Hepatocyte (in vitro differentiated cells): ENCODE data around the gene ST6GALNAC4. TPM values are rescaled to one million over a fixed set of nuclear protein-coding genes. Genes with fewer than 3 reads are reported as not detected.
A peak's percentile ranks its signal among the peaks of the same experiment; 100 is the strongest.

ENCODE experiments used
- DNase-seq: peaks from one replicate; pipeline ENCODE4 v3.0.0-alpha.2; 2016; ENCODE audit warnings: low spot score
- H2AFZ ChIP-seq: fragments of 200-600 bp; sonication (generic); 2 replicates; pipeline ENCODE4 v1.6.0; 2016; ENCODE audit warnings: antibody characterized with exemption, mild to moderate bottlenecking
- H3K27ac ChIP-seq: fragments of 200-600 bp; sonication (generic); 2 replicates; pipeline ENCODE4 v1.5.1; 2016; ENCODE audit warnings: mild to moderate bottlenecking
- H3K27me3 ChIP-seq: fragments of 200-600 bp; sonication (generic); 2 replicates; pipeline ENCODE4 v1.6.1; 2016
- H3K36me3 ChIP-seq: fragments of 200-600 bp; sonication (generic); replicated peaks from 2 replicates; pipeline ENCODE4 v1.5.1; 2016; ENCODE audit warnings: low read depth; ENCODE audit not compliant: insufficient read depth
- H3K4me1 ChIP-seq: fragments of 200-600 bp; sonication (generic); 2 replicates; pipeline ENCODE4 v1.5.1; 2016; ENCODE audit warnings: mild to moderate bottlenecking, moderate library complexity; ENCODE audit not compliant: insufficient read depth
- H3K4me2 ChIP-seq: fragments of 200-600 bp; sonication (generic); 2 replicates; pipeline ENCODE4 v1.6.0; 2016
- H3K4me3 ChIP-seq: fragments of 200-600 bp; sonication (generic); 2 replicates; pipeline ENCODE4 v1.5.1; 2016; ENCODE audit warnings: mild to moderate bottlenecking
- H3K79me2 ChIP-seq: fragments of 200-600 bp; sonication (generic); 2 replicates; pipeline ENCODE4 v1.6.0; 2017; ENCODE audit warnings: mild to moderate bottlenecking
- H3K9me2 ChIP-seq: fragments of 200-600 bp; sonication (generic); replicated peaks from 2 replicates; pipeline ENCODE4 v1.6.0; 2017; ENCODE audit warnings: mild to moderate bottlenecking; ENCODE audit not compliant: insufficient read depth
- H3K9me3 ChIP-seq: fragments of 200-600 bp; sonication (generic); 2 replicates; pipeline ENCODE4 v1.5.1; 2016; ENCODE audit warnings: low read depth, mild to moderate bottlenecking
- H4K20me1 ChIP-seq: fragments of 200-600 bp; sonication (generic); 2 replicates; pipeline ENCODE4 v1.6.0; 2016; ENCODE audit warnings: mild to moderate bottlenecking; ENCODE audit not compliant: insufficient read depth, poor library complexity, severe bottlenecking
- CTCF ChIP-seq: fragments of 200-600 bp; sonication (generic); IDR thresholded peaks from 2 replicates; pipeline ENCODE4 v1.5.1; 2016; ENCODE audit warnings: antibody characterized with exemption, mild to moderate bottlenecking; ENCODE audit not compliant: poor library complexity
- EZH2 ChIP-seq: fragments of 200-600 bp; sonication (generic); IDR thresholded peaks from 2 replicates; pipeline ENCODE4 v1.6.1; 2016; ENCODE audit warnings: antibody characterized with exemption, mild to moderate bottlenecking, borderline replicate concordance
- EZH2phosphoT487 ChIP-seq: fragments of 200-600 bp; sonication (generic); IDR thresholded peaks from one replicate; pipeline ENCODE4 v1.6.1; 2018; ENCODE audit warnings: antibody characterized with exemption, mild to moderate bottlenecking, low read depth, moderate library complexity; ENCODE audit not compliant: unreplicated experiment, severe bottlenecking
- WGBS: methylation state at CpG from one replicate; pipeline ENCODE4 v1.1.6; 2016; ENCODE audit warnings: low lambda C conversion rate; ENCODE audit errors: missing lambda C conversion rate; 5-methylcytosine and 5-hydroxymethylcytosine counted together
- polyA plus RNA-seq: library from polyadenylated mRNA; unstranded; fragments of >200 nt; fragmentation: Nextera tagmentation; extraction: Ambion mirVana; gene quantifications from 2 replicates; pipeline ENCODE4 v1.2.1, GENCODE V29; 2016
- total RNA-seq: library from RNA; depleted of rRNA; stranded (reverse); fragments of >200 nt; gene quantifications from 2 replicates; pipeline ENCODE4 v1.2.3, GENCODE V29; 2014

ST6GALNAC4 gene
- total and polyA plus RNA-seq, 2 experiments from 2014 or later = 14.3 to 14.6 TPM

- no peaks in the 10 kb centered on the region for H4K20me1 ChIP-seq
- TF ChIP-seq CTCF = no peak
- TF ChIP-seq EZH2phosphoT487 = no peak
- TF ChIP-seq EZH2 = no peak
- no peaks in the 10 kb centered on the region for H3K27me3 ChIP-seq
- peak overlapping the region; percentile 57 for H3K27ac ChIP-seq
- peaks cover 17% of the 10 kb centered on the region for H3K79me2 ChIP-seq
- no peaks in the 10 kb centered on the region for H3K9me2 ChIP-seq
- no peaks in the 10 kb centered on the region for H3K36me3 ChIP-seq
- no peak for DNase-seq
- 81% methylated on average over 18 of the region's 18 CpGs for WGBS
- H3K4me2 ChIP-seq = no peak overlapping the region
- H3K4me1 ChIP-seq = peaks cover 21% of the 10 kb centered on the region
- no peaks in the 10 kb centered on the region for H3K9me3 ChIP-seq
- H2AFZ ChIP-seq = no peak overlapping the region
- no peak overlapping the region for H3K4me3 ChIP-seq
Measured at GRCh38 chr9:127941062-127941960, 24.5 kb upstream of the ST6GALNAC4 start.

- no peak overlapping the region for H3K27ac ChIP-seq
- H3K9me2 ChIP-seq = no peaks in the 10 kb centered on the region
- no peaks in the 10 kb centered on the region for H3K27me3 ChIP-seq
- no peak for TF ChIP-seq EZH2phosphoT487
- TF ChIP-seq CTCF = no peak
- no peak for TF ChIP-seq EZH2
- H4K20me1 ChIP-seq = no peaks in the 10 kb centered on the region
- H3K79me2 ChIP-seq = peaks cover 17% of the 10 kb centered on the region
- WGBS = 97% methylated on average over 4 of the region's 4 CpGs
- H2AFZ ChIP-seq = no peak overlapping the region
- H3K9me3 ChIP-seq = no peaks in the 10 kb centered on the region
- no peak overlapping the region for H3K4me2 ChIP-seq
- H3K4me1 ChIP-seq = peaks cover 25% of the 10 kb centered on the region
- H3K36me3 ChIP-seq = no peaks in the 10 kb centered on the region
- H3K4me3 ChIP-seq = no peak overlapping the region
- DNase-seq = no peak
Measured at GRCh38 chr9:127940593-127940992, 23.8 kb upstream of the ST6GALNAC4 start.

- H3K4me2 ChIP-seq = peak overlapping the region; percentile 97
- H3K4me3 ChIP-seq = no peak overlapping the region
- H2AFZ ChIP-seq = peak overlapping the region; percentile 81
- no peaks in the 10 kb centered on the region for H3K9me2 ChIP-seq
- H3K36me3 ChIP-seq = no peaks in the 10 kb centered on the region
- H3K9me3 ChIP-seq = no peaks in the 10 kb centered on the region
- peaks cover 25% of the 10 kb centered on the region for H3K4me1 ChIP-seq
- 40% methylated on average over 14 of the region's 25 CpGs for WGBS
- H3K27ac ChIP-seq = peak overlapping the region; percentile 70
- H4K20me1 ChIP-seq = no peaks in the 10 kb centered on the region
- DNase-seq = no peak
- TF ChIP-seq CTCF (no peak), EZH2phosphoT487 (no peak)
- H3K79me2 ChIP-seq = peaks cover 21% of the 10 kb centered on the region
- no peaks in the 10 kb centered on the region for H3K27me3 ChIP-seq
Measured at GRCh38 chr9:127938298-127938690, 21.5 kb upstream of the ST6GALNAC4 start.
